Thymus (tissue), 14 donors: ENCODE data around the gene GMCL2. TPM values are rescaled to one million over a fixed set of nuclear protein-coding genes. Genes with fewer than 3 reads are reported as not detected.

ENCODE experiments used
- DNase-seq, 9 donors: peaks; one replicate each; pipeline ENCODE4 v3.0.0-alpha.2; 2013; ENCODE audit warnings: low spot score in 9 of 9, low read depth in 6 of 9, missing footprints in 1 of 9
- H3K27ac ChIP-seq, 2 donors: one replicate each; pipeline ENCODE4 v1.5.1; 2013; ENCODE audit warnings: control low read depth in 1 of 2, low read depth in 1 of 2, low read length in 1 of 2, mild to moderate bottlenecking in 1 of 2, moderate library complexity in 1 of 2
- H3K27me3 ChIP-seq, 2 donors: one replicate each; pipeline ENCODE4 v1.5.1; 2013; ENCODE audit warnings: low read length in 1 of 2; ENCODE audit not compliant: control insufficient read depth in 2 of 2, insufficient read depth in 1 of 2
- H3K36me3 ChIP-seq, 2 donors: one replicate each; pipeline ENCODE4 v1.5.1; 2013; ENCODE audit warnings: low read length in 1 of 2, mild to moderate bottlenecking in 1 of 2, moderate library complexity in 1 of 2; ENCODE audit not compliant: control insufficient read depth in 2 of 2, insufficient read depth in 2 of 2
- H3K4me1 ChIP-seq, 2 donors: one replicate each; pipeline ENCODE4 v1.5.1; 2013; ENCODE audit warnings: low read length in 2 of 2; ENCODE audit not compliant: control insufficient read depth in 2 of 2, insufficient read depth in 2 of 2
- H3K4me3 ChIP-seq, 2 donors: one replicate each; pipeline ENCODE4 v1.5.1; 2013; ENCODE audit warnings: low read length in 2 of 2, control low read depth in 1 of 2, mild to moderate bottlenecking in 1 of 2
- H3K9me3 ChIP-seq, 2 donors: one replicate each; pipeline ENCODE4 v1.5.1; 2013; ENCODE audit warnings: low read length in 1 of 2, mild to moderate bottlenecking in 1 of 2; ENCODE audit not compliant: control insufficient read depth in 2 of 2, insufficient read depth in 1 of 2
- WGBS: extraction: QIAGEN DNeasy Blood & Tissue Kit; methylation state at CpG from one replicate; pipeline ENCODE4 v1.1.7; 2013; 5-methylcytosine and 5-hydroxymethylcytosine counted together
- long read RNA-seq, 10 donors: transcript quantifications; one replicate each; lab custom pipeline, GENCODE V29; 2026
- polyA plus RNA-seq: library from polyadenylated mRNA; stranded (reverse); fragments of 200-250 nt; gene quantifications from one replicate; pipeline ENCODE4 v1.2.3, GENCODE V29; 2013
- total RNA-seq: library from RNA; stranded (reverse); fragments of 120-200 nt; gene quantifications from one replicate; pipeline ENCODE4 v1.2.4, GENCODE V29; 2013
- donor health status: healthy.

The GMCL2 gene, protein sequence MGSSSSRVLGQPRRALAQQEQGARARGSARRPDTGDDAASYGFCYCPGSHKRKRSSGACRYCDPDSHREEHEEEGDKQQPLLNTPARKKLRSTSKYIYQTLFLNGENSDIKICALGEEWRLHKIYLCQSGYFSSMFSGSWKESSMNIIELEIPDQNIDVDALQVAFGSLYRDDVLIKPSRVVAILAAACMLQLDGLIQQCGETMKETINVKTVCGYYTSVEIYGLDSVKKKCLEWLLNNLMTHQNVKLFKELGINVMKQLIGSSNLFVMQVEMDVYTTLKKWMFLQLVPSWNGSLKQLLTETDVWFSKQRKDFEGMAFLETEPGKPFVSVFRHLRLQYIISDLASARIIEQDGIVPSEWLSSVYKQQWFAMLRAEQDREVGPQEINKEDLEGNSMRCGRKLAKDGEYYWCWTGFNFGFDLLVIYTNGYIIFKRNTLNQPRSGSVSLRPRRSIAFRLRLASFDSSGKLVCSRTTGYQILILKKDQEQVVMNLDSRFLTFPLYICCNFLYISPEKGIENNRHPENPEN
- total RNA-seq (under 0.01 TPM), polyA plus RNA-seq (under 0.01 TPM)
- long read RNA-seq, donor 1 = 0 reads
- long read RNA-seq, donor 2 = 0 reads
- long read RNA-seq, donor 3 = 0 reads
- long read RNA-seq, donor 4 = 0 reads
- long read RNA-seq, donor 5, partial matches to known transcripts = 0 of 1 reads
- long read RNA-seq, donor 5, other reads (novel, unspliced or antisense) = 0 of 1 reads
- long read RNA-seq, donor 6 = 0 reads
- long read RNA-seq, donor 7, partial matches to known transcripts = 0 of 3 reads
- long read RNA-seq, donor 7, other reads (novel, unspliced or antisense) = 0 of 3 reads
- long read RNA-seq, donor 8 = 0 reads
- long read RNA-seq, donor 9 = 0 reads
- long read RNA-seq, donor 10 = 0 reads

DNA sequence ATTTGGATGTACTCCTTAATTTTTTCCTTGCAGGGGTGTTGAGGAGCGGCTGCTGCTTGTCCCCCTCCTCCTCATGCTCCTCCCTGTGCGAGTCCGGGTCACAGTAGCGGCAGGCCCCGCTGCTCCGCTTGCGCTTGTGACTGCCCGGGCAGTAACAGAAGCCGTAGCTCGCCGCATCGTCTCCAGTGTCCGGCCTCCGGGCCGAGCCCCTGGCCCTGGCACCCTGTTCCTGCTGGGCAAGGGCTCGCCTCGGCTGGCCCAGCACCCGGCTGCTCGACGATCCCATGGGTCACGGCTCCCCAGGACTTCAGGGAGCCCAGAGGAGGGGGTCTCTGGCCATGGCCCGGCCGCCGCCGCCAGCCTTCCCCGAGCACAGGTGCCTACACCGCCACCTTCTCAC is at the start of gene GMCL2:
TSS of gene GMCL2 (minus strand) at position 358 of the 400 bp plus-strand sequence. CDS start at position 286, 72 bp downstream.
- H3K27me3 ChIP-seq = no peaks in the 10 kb centered on the region
- no peaks in the 10 kb centered on the region for H3K36me3 ChIP-seq
- 95% methylated on average over 27 of the region's 27 CpGs for WGBS
- no peaks in the 10 kb centered on the region for H3K9me3 ChIP-seq
- H3K27ac ChIP-seq = no peak within 1 kb of the TSS
- DNase-seq = no peak
- peaks cover 0 to 6% of the 10 kb centered on the region in 2 donors for H3K4me1 ChIP-seq
- H3K4me3 ChIP-seq = no peak within 1 kb of the TSS

GRCh38 chr5:178236679-178237078 is 49.5 kb upstream of the GMCL2 start:
- Histone ChIP-seq H3K27me3 (no peaks in the 10 kb centered on the region), H3K4me1 (peaks cover 20 to 64% of the 10 kb centered on the region in 2 donors), H3K4me3 (no peak overlapping the region), H3K27ac (no peak overlapping the region), H3K9me3 (peaks cover 0 to 4% of the 10 kb centered on the region in 2 donors), H3K36me3 (no peaks in the 10 kb centered on the region)
- WGBS = 55% methylated on average over 4 of the region's 4 CpGs
- no peak for DNase-seq

DNA sequence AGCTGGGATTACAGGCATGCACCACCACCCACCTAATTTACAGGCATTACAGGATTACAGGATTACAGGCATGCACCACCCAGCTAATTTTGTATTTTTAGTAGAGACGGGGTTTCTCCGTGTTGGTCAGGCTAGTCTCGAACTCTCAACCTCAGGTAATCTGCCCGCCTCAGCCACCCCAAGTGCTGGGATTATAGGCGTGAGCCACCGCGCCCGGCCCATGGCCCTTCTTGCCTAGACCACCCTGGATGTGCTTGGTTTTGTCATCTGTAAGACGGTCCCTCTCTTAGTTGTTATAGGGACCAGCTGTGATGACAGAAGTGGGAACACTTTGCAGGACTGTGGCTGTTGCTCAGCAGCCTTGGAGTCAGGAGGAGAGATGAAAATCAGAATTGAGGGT is 49.0 kb upstream of the GMCL2 start:
- DNase-seq = no peak

GRCh38 chr5:178235588-178235974 is 48.4 kb upstream of the GMCL2 start:
- whole genome bisulfite sequencing = 83% methylated on average over 3 of the region's 3 CpGs
- H3K27ac ChIP-seq = no peak overlapping the region
- peaks cover 4 to 7% of the 10 kb centered on the region in 2 donors for H3K36me3 ChIP-seq
- no peak for DNase-seq
- no peak overlapping the region for H3K4me3 ChIP-seq
- peaks cover 0 to 4% of the 10 kb centered on the region in 2 donors for H3K9me3 ChIP-seq
- H3K4me1 ChIP-seq = peaks cover 21 to 64% of the 10 kb centered on the region in 2 donors
- H3K27me3 ChIP-seq = no peaks in the 10 kb centered on the region

More for the DNA sequence above, 49.0 kb upstream of the GMCL2 start:
- peaks cover 0 to 2% of the 10 kb centered on the region in 2 donors for H3K36me3 ChIP-seq
- peaks cover 0 to 4% of the 10 kb centered on the region in 2 donors for H3K9me3 ChIP-seq
- H3K4me1 ChIP-seq = peaks cover 23 to 64% of the 10 kb centered on the region in 2 donors
- H3K4me3 ChIP-seq = no peak overlapping the region
- H3K27ac ChIP-seq = no peak overlapping the region
- WGBS = 99% methylated on average over 9 of the region's 9 CpGs
- no peaks in the 10 kb centered on the region for H3K27me3 ChIP-seq

GRCh38 chr5:178234750-178235587 is 47.8 kb upstream of the GMCL2 start:
- H3K27ac ChIP-seq = no peak overlapping the region
- H3K27me3 ChIP-seq = no peaks in the 10 kb centered on the region
- peak; percentile 47 to 89 (median 75) for DNase-seq

DNA sequence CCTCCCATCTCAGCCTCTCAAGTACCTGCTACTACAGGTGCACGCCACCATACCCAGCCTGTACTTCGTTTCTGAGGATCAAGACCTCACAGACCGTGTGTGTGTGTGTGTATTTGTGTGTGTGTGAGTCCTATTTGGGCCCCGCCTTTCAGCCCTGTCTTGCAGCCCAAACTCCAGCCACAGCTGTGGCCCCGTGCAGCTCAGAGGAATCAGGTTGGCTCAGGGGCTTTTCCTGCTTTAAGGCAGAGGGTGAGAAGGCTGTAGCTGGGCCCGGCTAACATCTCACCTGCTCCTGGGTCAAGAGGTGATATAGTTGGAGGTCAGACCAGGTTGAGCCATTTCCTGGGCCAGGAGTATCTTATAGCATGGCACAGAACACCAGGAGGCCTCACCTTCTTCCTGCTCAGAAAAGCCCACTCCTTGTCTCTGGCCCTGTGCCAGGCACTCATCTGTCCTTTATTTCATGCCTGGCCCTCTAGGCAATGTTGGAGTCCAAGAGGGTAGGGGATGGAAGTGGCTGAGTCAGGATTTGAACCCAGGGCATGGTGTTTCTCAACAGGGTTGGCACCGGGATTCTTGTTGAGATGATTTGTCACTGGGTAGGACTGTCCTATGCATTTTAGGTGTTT is 47.1 kb upstream of the GMCL2 start:
- 94% methylated on average over 7 of the region's 7 CpGs for WGBS

More at GRCh38 chr5:178234750-178235587, 47.8 kb upstream of the GMCL2 start:
- Histone ChIP-seq H3K4me3 (no peak overlapping the region), H3K9me3 (peaks cover 0 to 4% of the 10 kb centered on the region in 2 donors), H3K4me1 (peaks cover 15 to 59% of the 10 kb centered on the region in 2 donors), H3K36me3 (peaks cover 9 to 13% of the 10 kb centered on the region in 2 donors)
- 25% methylated on average over 12 of the region's 12 CpGs for WGBS

GRCh38 chr5:178232920-178233429 is 45.8 kb upstream of the GMCL2 start:
- H3K4me3 ChIP-seq = peak overlapping the region; percentile 87 to 89
- WGBS = 78% methylated on average over 11 of the region's 11 CpGs
- DNase-seq = no peak
- H3K27ac ChIP-seq = peak overlapping the region; percentile 70 to 97
- H3K4me1 ChIP-seq = peaks cover 14 to 41% of the 10 kb centered on the region in 2 donors
- H3K9me3 ChIP-seq = peaks cover 0 to 4% of the 10 kb centered on the region in 2 donors
- no peaks in the 10 kb centered on the region for H3K27me3 ChIP-seq
- peaks cover 29 to 31% of the 10 kb centered on the region in 2 donors for H3K36me3 ChIP-seq

More for the DNA sequence above, 47.1 kb upstream of the GMCL2 start:
- Histone ChIP-seq H3K36me3 (peaks cover 17 to 20% of the 10 kb centered on the region in 2 donors), H3K4me3 (no peak overlapping the region), H3K9me3 (peaks cover 0 to 4% of the 10 kb centered on the region in 2 donors), H3K27me3 (no peaks in the 10 kb centered on the region), H3K4me1 (peaks cover 14 to 54% of the 10 kb centered on the region in 2 donors), H3K27ac (no peak overlapping the region)
- no peak for DNase-seq
